A549 (cell line): ENCODE measurements around the gene ACACA.

Experiments
- EP300 ChIP-seq, 2 experiments: fragments of >200 bp; sonication (Bioruptor Twin); formaldehyde crosslinking; IDR thresholded peaks; 2 replicates in 1 of 2; 3 replicates in 1 of 2; pipeline ENCODE4 v1.6.1; 2016 to 2017
- KDM1A ChIP-seq: fragments of 200-600 bp; sonication (generic); IDR thresholded peaks from 2 replicates; pipeline ENCODE4 v1.6.1; 2016; ENCODE audit warnings: low read depth, mild to moderate bottlenecking
- POLR2A ChIP-seq: IDR thresholded peaks from 2 replicates; pipeline ENCODE4 v1.6.1; 2012; ENCODE audit warnings: mild to moderate bottlenecking, low read length
- SREBF2 ChIP-seq: fragments of 450-650 bp; IDR thresholded peaks from 2 replicates; pipeline ENCODE4 v1.6.1; 2014; ENCODE audit warnings: mild to moderate bottlenecking, moderate library complexity
- ZC3H11A ChIP-seq: fragments of 450-650 bp; IDR thresholded peaks from 2 replicates; pipeline ENCODE4 v1.6.1; 2014; ENCODE audit warnings: antibody characterized with exemption, mild to moderate bottlenecking
- ZFP36 ChIP-seq: fragments of 450-650 bp; IDR thresholded peaks from 2 replicates; pipeline ENCODE4 v1.6.1; 2014; ENCODE audit warnings: borderline replicate concordance; ENCODE audit not compliant: partially characterized antibody
- TF ChIP-seq, protein P1 (sequence below): fragments of >200 bp; sonication (Bioruptor Twin); formaldehyde crosslinking; IDR thresholded peaks from 3 replicates; pipeline ENCODE4 v1.5.1; 2016
- TF ChIP-seq, protein P2 (sequence below): fragments of 200-600 bp; sonication (generic); IDR thresholded peaks from 2 replicates; pipeline ENCODE4 v1.6.1; 2016; ENCODE audit warnings: antibody characterized with exemption, mild to moderate bottlenecking, moderate library complexity

DNA sequence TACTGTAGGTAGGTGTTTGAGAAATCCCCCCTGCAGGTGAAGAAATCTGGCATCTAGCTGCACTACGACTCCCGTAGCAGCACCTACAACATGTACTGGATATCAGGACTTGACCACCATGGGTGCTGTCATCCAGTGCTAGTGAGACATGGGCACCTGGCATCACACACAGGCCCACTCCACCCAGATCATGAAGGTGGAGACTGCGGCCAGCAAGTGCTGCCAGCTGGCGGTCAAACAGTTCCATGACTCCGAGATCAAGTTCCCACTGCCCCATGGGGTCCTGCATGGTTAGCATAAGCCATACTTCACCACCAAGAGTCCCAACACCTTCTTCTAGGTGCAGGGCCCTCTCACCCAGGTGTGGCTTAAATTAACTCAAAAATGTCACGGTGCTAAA, 243.8 kb downstream of the ACACA start:
- TF ChIP-seq, protein P1, sequence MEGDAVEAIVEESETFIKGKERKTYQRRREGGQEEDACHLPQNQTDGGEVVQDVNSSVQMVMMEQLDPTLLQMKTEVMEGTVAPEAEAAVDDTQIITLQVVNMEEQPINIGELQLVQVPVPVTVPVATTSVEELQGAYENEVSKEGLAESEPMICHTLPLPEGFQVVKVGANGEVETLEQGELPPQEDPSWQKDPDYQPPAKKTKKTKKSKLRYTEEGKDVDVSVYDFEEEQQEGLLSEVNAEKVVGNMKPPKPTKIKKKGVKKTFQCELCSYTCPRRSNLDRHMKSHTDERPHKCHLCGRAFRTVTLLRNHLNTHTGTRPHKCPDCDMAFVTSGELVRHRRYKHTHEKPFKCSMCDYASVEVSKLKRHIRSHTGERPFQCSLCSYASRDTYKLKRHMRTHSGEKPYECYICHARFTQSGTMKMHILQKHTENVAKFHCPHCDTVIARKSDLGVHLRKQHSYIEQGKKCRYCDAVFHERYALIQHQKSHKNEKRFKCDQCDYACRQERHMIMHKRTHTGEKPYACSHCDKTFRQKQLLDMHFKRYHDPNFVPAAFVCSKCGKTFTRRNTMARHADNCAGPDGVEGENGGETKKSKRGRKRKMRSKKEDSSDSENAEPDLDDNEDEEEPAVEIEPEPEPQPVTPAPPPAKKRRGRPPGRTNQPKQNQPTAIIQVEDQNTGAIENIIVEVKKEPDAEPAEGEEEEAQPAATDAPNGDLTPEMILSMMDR: no peak
- TF ChIP-seq ZFP36: no peak
- TF ChIP-seq SREBF2: no peak
- TF ChIP-seq EP300 (IDR thresholded peaks at IDR 0.05): no peak
- TF ChIP-seq POLR2A: no peak
- TF ChIP-seq KDM1A: no peak
- no peak for TF ChIP-seq ZC3H11A
- TF ChIP-seq, protein P2, sequence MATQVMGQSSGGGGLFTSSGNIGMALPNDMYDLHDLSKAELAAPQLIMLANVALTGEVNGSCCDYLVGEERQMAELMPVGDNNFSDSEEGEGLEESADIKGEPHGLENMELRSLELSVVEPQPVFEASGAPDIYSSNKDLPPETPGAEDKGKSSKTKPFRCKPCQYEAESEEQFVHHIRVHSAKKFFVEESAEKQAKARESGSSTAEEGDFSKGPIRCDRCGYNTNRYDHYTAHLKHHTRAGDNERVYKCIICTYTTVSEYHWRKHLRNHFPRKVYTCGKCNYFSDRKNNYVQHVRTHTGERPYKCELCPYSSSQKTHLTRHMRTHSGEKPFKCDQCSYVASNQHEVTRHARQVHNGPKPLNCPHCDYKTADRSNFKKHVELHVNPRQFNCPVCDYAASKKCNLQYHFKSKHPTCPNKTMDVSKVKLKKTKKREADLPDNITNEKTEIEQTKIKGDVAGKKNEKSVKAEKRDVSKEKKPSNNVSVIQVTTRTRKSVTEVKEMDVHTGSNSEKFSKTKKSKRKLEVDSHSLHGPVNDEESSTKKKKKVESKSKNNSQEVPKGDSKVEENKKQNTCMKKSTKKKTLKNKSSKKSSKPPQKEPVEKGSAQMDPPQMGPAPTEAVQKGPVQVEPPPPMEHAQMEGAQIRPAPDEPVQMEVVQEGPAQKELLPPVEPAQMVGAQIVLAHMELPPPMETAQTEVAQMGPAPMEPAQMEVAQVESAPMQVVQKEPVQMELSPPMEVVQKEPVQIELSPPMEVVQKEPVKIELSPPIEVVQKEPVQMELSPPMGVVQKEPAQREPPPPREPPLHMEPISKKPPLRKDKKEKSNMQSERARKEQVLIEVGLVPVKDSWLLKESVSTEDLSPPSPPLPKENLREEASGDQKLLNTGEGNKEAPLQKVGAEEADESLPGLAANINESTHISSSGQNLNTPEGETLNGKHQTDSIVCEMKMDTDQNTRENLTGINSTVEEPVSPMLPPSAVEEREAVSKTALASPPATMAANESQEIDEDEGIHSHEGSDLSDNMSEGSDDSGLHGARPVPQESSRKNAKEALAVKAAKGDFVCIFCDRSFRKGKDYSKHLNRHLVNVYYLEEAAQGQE: no peak
